ENCODE results near the gene BCDIN3D.
A peak's percentile ranks its signal among the peaks of the same experiment; 100 is the strongest.

BCDIN3D gene

GRCh38 chr12:49842519-49843352 lies at the start of gene BCDIN3D:
TSS of gene BCDIN3D (minus strand) at chr12:49843106. CDS start at chr12:49843087, 19 bp downstream.
- peak; percentile 98 for DNase-seq (ENCODE audit: low read depth)
- peak within 1 kb of the TSS; percentile 93 for H3K4me3 ChIP-seq (ENCODE audit: low read length)
- TF ChIP-seq CTCF (IDR thresholded peaks at IDR 0.05; ENCODE audit: insufficient read depth, low read depth, low read length, missing control alignments) = no peak

GRCh38 chr12:49892084-49892731 lies 49.3 kb upstream of the BCDIN3D start:
- TF ChIP-seq CTCF (IDR thresholded peaks at IDR 0.05; ENCODE audit: insufficient read depth, low read depth, low read length, missing control alignments) = no peak
- H3K4me3 ChIP-seq (ENCODE audit: low read length) = no peak overlapping the region

GRCh38 chr12:49891476-49891875 lies 48.6 kb upstream of the BCDIN3D start:
- TF ChIP-seq CTCF (IDR thresholded peaks at IDR 0.05; ENCODE audit: insufficient read depth, low read depth, low read length, missing control alignments) = no peak
- H3K4me3 ChIP-seq (ENCODE audit: low read length) = no peak overlapping the region
- no peak for DNase-seq (ENCODE audit: low read depth)

More at GRCh38 chr12:49892084-49892731, 49.3 kb upstream of the BCDIN3D start:
- DNase-seq (ENCODE audit: low read depth) = no peak

DNA sequence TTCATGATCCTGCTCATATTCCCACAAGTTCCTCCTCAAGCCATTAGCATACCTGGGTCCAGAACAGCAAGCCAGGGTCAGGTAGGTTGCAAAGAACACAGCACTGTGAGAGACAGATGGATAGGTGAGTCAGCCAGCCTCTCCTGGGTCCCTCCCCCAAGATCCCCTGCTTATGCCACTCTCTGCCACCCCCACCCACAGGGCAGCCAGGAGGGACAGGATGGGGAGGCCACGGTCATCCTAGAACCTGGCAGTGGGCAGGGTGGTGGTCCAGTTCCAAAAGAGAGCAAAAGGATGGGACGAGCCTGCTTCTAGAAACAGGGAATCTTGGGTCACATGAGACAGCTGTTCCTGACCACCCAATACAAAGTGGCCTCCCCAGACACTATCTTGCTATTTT lies 48.1 kb upstream of the BCDIN3D start:
- no peak for TF ChIP-seq CTCF (IDR thresholded peaks at IDR 0.05; ENCODE audit: insufficient read depth, low read depth, low read length, missing control alignments)
- no peak overlapping the region for H3K4me3 ChIP-seq (ENCODE audit: low read length)

GRCh38 chr12:49890096-49890461 lies 47.2 kb upstream of the BCDIN3D start:
- H3K4me3 ChIP-seq (ENCODE audit: low read length) = no peak overlapping the region
- no peak for DNase-seq (ENCODE audit: low read depth)
- TF ChIP-seq CTCF (IDR thresholded peaks at IDR 0.05; ENCODE audit: insufficient read depth, low read depth, low read length, missing control alignments) = no peak

More for the DNA sequence above, 48.1 kb upstream of the BCDIN3D start:
- no peak for DNase-seq (ENCODE audit: low read depth)

- no peak for DNase-seq (ENCODE audit: low read depth)
- H3K4me3 ChIP-seq (ENCODE audit: low read length) = no peak overlapping the region
- TF ChIP-seq CTCF (IDR thresholded peaks at IDR 0.05; ENCODE audit: insufficient read depth, low read depth, low read length, missing control alignments) = no peak
These were observed 46.6 kb upstream of the BCDIN3D start for GRCh38 chr12:49889361-49890095.
